ENCODE results near the gene SHISA8.

Gene SHISA8

GRCh38 chr22:41883400-41883799 is 31.5 kb downstream of the SHISA8 start:
- Histone ChIP-seq H3K9me2 (replicated peaks; ENCODE audit: insufficient read depth, low read length) (no peaks in the 10 kb centered on the region), H3K27ac (ENCODE audit: low read depth, low read length) (peak overlapping the region; percentile 61), H3K27me3 (ENCODE audit: low read length) (no peaks in the 10 kb centered on the region), H2AFZ (ENCODE audit: low read depth, low read length, severe bottlenecking) (no peak overlapping the region), H3K9me3 (ENCODE audit: insufficient read depth, low read length) (no peaks in the 10 kb centered on the region), H4K20me1 (ENCODE audit: low read depth, low read length) (no peaks in the 10 kb centered on the region), H3K4me3 (ENCODE audit: insufficient read depth, low read length, poor library complexity, severe bottlenecking) (no peak overlapping the region), H3K4me2 (ENCODE audit: low read depth, low read length, poor library complexity, severe bottlenecking) (peak overlapping the region; percentile 24), H3K36me3 (ENCODE audit: low read length) (peaks cover 51% of the 10 kb centered on the region), H3K79me2 (ENCODE audit: insufficient read depth, low read length) (no peaks in the 10 kb centered on the region), H3F3A (ENCODE audit: insufficient read depth) (peaks cover 10% of the 10 kb centered on the region; the same call in 1 of the 2 replicates), H3K9ac (ENCODE audit: low read length) (peak overlapping the region; percentile 1; the same call in 1 of the 2 replicates)
- TF ChIP-seq EZH2phosphoT487 (conservative IDR thresholded peaks at IDR 0.05; ENCODE audit: low read length) (no peak), CTCF (IDR thresholded peaks at IDR 0.05; ENCODE audit: insufficient read depth, low read length, poor library complexity, severe bottlenecking) (no peak)

GRCh38 chr22:41880653-41881052 is 34.2 kb downstream of the SHISA8 start:
- no peak overlapping the region for H3K4me2 ChIP-seq (ENCODE audit: low read depth, low read length, poor library complexity, severe bottlenecking)
- H3F3A ChIP-seq (ENCODE audit: insufficient read depth), result no peaks in the 10 kb centered on the region
- no peak overlapping the region for H3K9ac ChIP-seq (ENCODE audit: low read length)
- H2AFZ ChIP-seq (ENCODE audit: low read depth, low read length, severe bottlenecking), result no peak overlapping the region
- H3K27me3 ChIP-seq (ENCODE audit: low read length), result no peaks in the 10 kb centered on the region
- H3K27ac ChIP-seq (ENCODE audit: low read depth, low read length), result no peak overlapping the region
- no peaks in the 10 kb centered on the region for H4K20me1 ChIP-seq (ENCODE audit: low read depth, low read length)
- peaks cover 49% of the 10 kb centered on the region for H3K36me3 ChIP-seq (ENCODE audit: low read length)
- TF ChIP-seq EZH2phosphoT487 (conservative IDR thresholded peaks at IDR 0.05; ENCODE audit: low read length) (no peak), CTCF (IDR thresholded peaks at IDR 0.05; ENCODE audit: insufficient read depth, low read length, poor library complexity, severe bottlenecking) (no peak)
- no peak overlapping the region for H3K4me3 ChIP-seq (ENCODE audit: insufficient read depth, low read length, poor library complexity, severe bottlenecking)
- H3K79me2 ChIP-seq (ENCODE audit: insufficient read depth, low read length), result no peaks in the 10 kb centered on the region
- H3K9me2 ChIP-seq (replicated peaks; ENCODE audit: insufficient read depth, low read length), result no peaks in the 10 kb centered on the region
- no peaks in the 10 kb centered on the region for H3K9me3 ChIP-seq (ENCODE audit: insufficient read depth, low read length)

- Histone ChIP-seq H3F3A (ENCODE audit: insufficient read depth) (no peaks in the 10 kb centered on the region), H2AFZ (ENCODE audit: low read depth, low read length, severe bottlenecking) (no peak overlapping the region), H3K27ac (ENCODE audit: low read depth, low read length) (no peak overlapping the region), H3K79me2 (ENCODE audit: insufficient read depth, low read length) (no peaks in the 10 kb centered on the region), H3K9me2 (replicated peaks; ENCODE audit: insufficient read depth, low read length) (no peaks in the 10 kb centered on the region), H3K4me3 (ENCODE audit: insufficient read depth, low read length, poor library complexity, severe bottlenecking) (no peak overlapping the region), H3K36me3 (ENCODE audit: low read length) (peaks cover 36% of the 10 kb centered on the region), H3K9ac (ENCODE audit: low read length) (no peak overlapping the region), H4K20me1 (ENCODE audit: low read depth, low read length) (no peaks in the 10 kb centered on the region), H3K4me2 (ENCODE audit: low read depth, low read length, poor library complexity, severe bottlenecking) (no peak overlapping the region), H3K9me3 (ENCODE audit: insufficient read depth, low read length) (no peaks in the 10 kb centered on the region), H3K27me3 (ENCODE audit: low read length) (no peaks in the 10 kb centered on the region)
- no peak for TF ChIP-seq CTCF (IDR thresholded peaks at IDR 0.05; ENCODE audit: insufficient read depth, low read length, poor library complexity, severe bottlenecking)
- TF ChIP-seq EZH2phosphoT487 (conservative IDR thresholded peaks at IDR 0.05; ENCODE audit: low read length), result no peak
Measured at GRCh38 chr22:41876675-41877074, 38.2 kb downstream of the SHISA8 start.

Data from SU-DHL-6 (cell line).